GM12878 (cell line): Measurements from ENCODE around the gene SLC12A3.

Source experiments
- CEBPB ChIP-seq, 2 experiments: fragments of 150-350 bp in 1 of 2; IDR thresholded peaks; 2 replicates each; pipeline ENCODE4 v1.6.1; 2012 to 2014; ENCODE audit warnings: low read depth in 2 of 2, low read length in 2 of 2, borderline replicate concordance in 1 of 2, inconsistent platforms in 1 of 2
- CREB1 ChIP-seq: IDR thresholded peaks from 2 replicates; pipeline ENCODE4 v1.6.1; 2012; ENCODE audit warnings: low read depth, mild to moderate bottlenecking, inconsistent platforms
- CTCF ChIP-seq, 3 experiments: IDR thresholded peaks in 2 of 3; conservative IDR thresholded peaks in 1 of 3; 2 replicates each; pipeline ENCODE4 v1.5.1; 2011; ENCODE audit warnings: low read depth in 3 of 3, low read length in 3 of 3, mild to moderate bottlenecking in 3 of 3, control low read depth in 2 of 3, moderate library complexity in 2 of 3, inconsistent platforms in 1 of 3, mixed read lengths in 1 of 3; ENCODE audit not compliant: control insufficient read depth in 2 of 3, insufficient read depth in 1 of 3; ENCODE audit errors: extremely low read depth in 1 of 3
- GABPA ChIP-seq: IDR thresholded peaks from 2 replicates; pipeline ENCODE4 v1.6.1; 2014; ENCODE audit warnings: antibody characterized with exemption, low read depth, mild to moderate bottlenecking, inconsistent platforms
- GATAD2B ChIP-seq: fragments of 450-650 bp; conservative IDR thresholded peaks from 2 replicates; pipeline ENCODE4 v1.6.1; 2017; ENCODE audit warnings: low read depth, mild to moderate bottlenecking, moderate library complexity
- HDAC2 ChIP-seq: fragments of 200-600 bp; sonication (generic); IDR thresholded peaks from 2 replicates; pipeline ENCODE4 v1.6.1; 2017
- MXI1 ChIP-seq: fragments of 150-350 bp; IDR thresholded peaks from 2 replicates; pipeline ENCODE4 v1.6.1; 2011; ENCODE audit warnings: low read depth, mild to moderate bottlenecking, inconsistent platforms, low read length, improper control_type of control experiment
- MYC ChIP-seq: IDR thresholded peaks from 2 replicates; pipeline ENCODE4 v1.6.1; 2011; ENCODE audit warnings: mild to moderate bottlenecking, low read length, moderate library complexity, inconsistent platforms; ENCODE audit not compliant: insufficient read depth, insufficient replicate concordance, insufficient read length, severe bottlenecking
- POLR2A ChIP-seq: IDR thresholded peaks from 2 replicates; pipeline ENCODE4 v1.6.1; 2011; ENCODE audit warnings: low read depth, mild to moderate bottlenecking, low read length
- REST ChIP-seq: IDR thresholded peaks from 2 replicates; pipeline ENCODE4 v1.6.1; 2012; ENCODE audit warnings: mild to moderate bottlenecking, low read depth, low read length
- SIN3A ChIP-seq: IDR thresholded peaks from 2 replicates; pipeline ENCODE4 v1.6.1; 2012; ENCODE audit warnings: low read depth, low read length, improper control_type of control experiment
- YY1 ChIP-seq: IDR thresholded peaks from 2 replicates; pipeline ENCODE4 v1.6.1; 2011; ENCODE audit warnings: low read depth, mild to moderate bottlenecking, low read length
- ZBTB4 ChIP-seq: fragments of 450-650 bp; formaldehyde crosslinking; IDR thresholded peaks from 2 replicates; pipeline ENCODE4 v1.4.0; 2022; ENCODE audit warnings: mild to moderate bottlenecking, moderate library complexity

GRCh38 chr16:56877486-56878182, 12.6 kb downstream of the SLC12A3 start:
- TF ChIP-seq YY1 (no peak), POLR2A (no peak), GATAD2B (no peak), CTCF (IDR thresholded peaks at IDR 0.05 in 2 of 3, conservative IDR thresholded peaks at IDR 0.05 in 1 of 3; ENCODE audit: control insufficient read depth in 2 of 3, extremely low read depth in 1 of 3, insufficient read depth in 1 of 3, low read depth in 3 of 3, low read length in 3 of 3) (no peak), MXI1 (no peak), GABPA (no peak), CREB1 (no peak), SIN3A (no peak), REST (no peak), CEBPB (IDR thresholded peaks at IDR 0.05; ENCODE audit: borderline replicate concordance in 1 of 2, low read depth in 2 of 2, low read length in 2 of 2) (no peak), ZBTB4 (CRISPR knock-in tag) (no peak), HDAC2 (no peak), MYC (no peak)
